ENCODE measurements around the gene TSPAN10.

TSPAN10 gene

DNA sequence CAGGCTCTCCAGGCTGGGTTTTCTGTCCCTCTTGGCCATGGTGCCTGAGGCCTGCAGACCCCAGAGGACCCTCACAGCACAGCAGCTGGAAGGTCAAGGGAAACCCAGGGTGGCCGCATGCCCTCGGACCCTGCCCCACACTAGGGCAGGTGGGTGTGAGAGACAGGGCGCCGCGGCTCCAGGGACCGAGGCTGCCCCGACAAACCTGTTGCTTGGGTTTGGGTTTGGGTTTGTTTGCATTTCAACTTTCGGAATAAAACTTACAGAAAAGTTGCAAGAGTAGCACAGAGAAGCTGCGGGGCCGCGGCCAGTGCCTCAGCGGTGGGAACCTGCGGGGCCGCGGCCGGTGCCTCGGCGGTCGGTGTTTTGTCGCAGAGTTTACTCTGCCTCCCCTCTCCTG is 54.6 kb downstream of the TSPAN10 start:
- no peaks in the 10 kb centered on the region for H3K4me1 ChIP-seq
- no peak overlapping the region for H3K9ac ChIP-seq
- H3K4me2 ChIP-seq: no peak overlapping the region
- no peak overlapping the region for H3K27ac ChIP-seq
- no peaks in the 10 kb centered on the region for H3K27me3 ChIP-seq
- no peaks in the 10 kb centered on the region for H3K9me3 ChIP-seq
- no peak for TF ChIP-seq Cebpa-rat (IDR thresholded peaks at IDR 0.05)
- peaks cover 100% of the 10 kb centered on the region for H3K36me3 ChIP-seq
- no peak overlapping the region for H3K4me3 ChIP-seq
- peaks cover 99% of the 10 kb centered on the region for H4K20me1 ChIP-seq

DNA sequence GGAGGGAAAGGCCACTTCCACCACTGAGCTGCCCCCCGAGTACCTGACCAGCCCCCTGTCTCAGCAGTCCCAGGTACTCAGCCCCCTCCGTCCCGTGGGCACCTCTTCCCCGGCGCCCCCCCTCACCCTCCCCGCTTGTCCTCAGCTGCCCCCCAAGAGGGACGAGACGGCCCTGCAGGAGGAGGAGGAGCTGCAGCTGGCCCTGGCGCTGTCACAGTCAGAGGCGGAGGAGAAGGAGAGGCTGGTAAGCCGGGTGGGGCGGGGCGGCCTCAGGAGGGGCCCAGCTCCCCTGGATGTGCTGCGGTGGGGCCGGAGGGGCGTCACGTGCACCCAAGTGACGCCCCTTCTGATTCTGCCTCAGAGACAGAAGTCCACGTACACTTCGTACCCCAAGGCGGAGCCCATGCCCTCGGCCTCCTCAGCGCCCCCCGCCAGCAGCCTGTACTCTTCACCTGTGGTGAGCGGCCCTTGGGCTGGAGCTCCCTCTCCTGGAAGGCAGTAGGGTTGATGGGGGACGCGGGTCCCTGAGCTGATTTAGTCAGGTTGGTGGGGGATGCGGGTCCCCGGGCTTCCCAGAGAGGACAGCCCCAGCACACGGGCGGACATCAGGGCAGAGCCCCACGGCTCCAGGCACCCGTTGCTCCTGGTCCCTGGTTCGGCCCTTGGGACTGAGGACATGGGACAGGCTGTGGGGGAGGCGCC is 56.7 kb downstream of the TSPAN10 start:
- H3K27me3 ChIP-seq: no peaks in the 10 kb centered on the region
- H3K4me3 ChIP-seq: no peak overlapping the region
- H4K20me1 ChIP-seq: peaks cover 98% of the 10 kb centered on the region
- TF ChIP-seq Cebpa-rat (IDR thresholded peaks at IDR 0.05): no peak
- H3K4me1 ChIP-seq: no peaks in the 10 kb centered on the region
- no peak overlapping the region for H3K27ac ChIP-seq
- peaks cover 100% of the 10 kb centered on the region for H3K36me3 ChIP-seq
- no peak overlapping the region for H3K4me2 ChIP-seq
- no peak overlapping the region for H3K9ac ChIP-seq
- H3K9me3 ChIP-seq: no peaks in the 10 kb centered on the region

DNA sequence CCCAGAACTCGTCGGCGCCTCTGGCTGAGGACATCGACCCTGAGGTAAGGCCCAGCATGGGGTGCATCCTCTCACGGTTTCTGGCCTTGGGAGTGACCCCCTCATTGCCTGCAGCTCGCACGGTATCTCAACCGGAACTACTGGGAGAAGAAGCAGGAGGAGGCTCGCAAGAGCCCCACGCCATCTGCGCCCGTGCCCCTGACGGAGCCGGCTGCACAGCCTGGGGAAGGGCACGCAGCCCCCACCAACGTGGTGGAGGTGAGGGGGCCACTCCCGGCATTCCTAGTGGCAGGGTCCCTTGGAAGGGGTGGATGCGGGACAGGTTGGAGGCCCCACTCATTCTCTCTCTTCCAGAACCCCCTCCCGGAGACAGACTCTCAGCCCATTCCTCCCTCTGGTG is 57.8 kb downstream of the TSPAN10 start:
- Histone ChIP-seq H3K9ac (no peak overlapping the region), H3K27ac (no peak overlapping the region)
- TF ChIP-seq Cebpa-rat (IDR thresholded peaks at IDR 0.05): no peak

DNA sequence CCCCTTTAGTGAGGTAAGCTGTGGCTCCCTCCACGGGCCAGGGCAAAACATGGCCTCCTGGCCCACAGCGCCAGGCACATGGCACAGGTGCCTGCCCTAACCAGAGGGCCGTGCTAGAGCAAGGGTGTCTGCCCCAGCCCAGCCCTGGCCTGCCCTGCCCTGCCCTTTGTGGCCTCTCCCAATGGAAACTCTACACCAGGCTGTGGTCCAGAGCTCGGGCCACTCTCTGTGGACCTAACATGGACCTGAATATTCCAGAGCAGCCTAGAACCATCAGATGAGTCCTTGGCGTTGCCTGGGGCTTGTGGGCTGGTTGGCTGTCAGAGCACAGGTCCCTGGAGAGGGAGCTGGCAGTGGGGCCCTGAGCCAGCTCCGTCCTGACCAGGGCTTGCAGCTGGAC is 58.2 kb downstream of the TSPAN10 start:
- no peak overlapping the region for H3K9ac ChIP-seq
- no peak overlapping the region for H3K4me2 ChIP-seq
- H3K36me3 ChIP-seq: peaks cover 100% of the 10 kb centered on the region
- 0 out of 2 replicates have a peak, but pooled peaks cover under 1% of the 10 kb centered on the region for H3K4me1 ChIP-seq
- H3K27me3 ChIP-seq: no peaks in the 10 kb centered on the region
- no peak for TF ChIP-seq Cebpa-rat (IDR thresholded peaks at IDR 0.05)
- H4K20me1 ChIP-seq: peaks cover 98% of the 10 kb centered on the region
- H3K9me3 ChIP-seq: no peaks in the 10 kb centered on the region
- H3K27ac ChIP-seq: no peak overlapping the region
- no peak overlapping the region for H3K4me3 ChIP-seq

More for the DNA sequence above, 57.8 kb downstream of the TSPAN10 start:
- no peaks in the 10 kb centered on the region for H3K9me3 ChIP-seq
- H4K20me1 ChIP-seq: peaks cover 98% of the 10 kb centered on the region
- no peaks in the 10 kb centered on the region for H3K4me1 ChIP-seq
- no peak overlapping the region for H3K4me3 ChIP-seq
- no peaks in the 10 kb centered on the region for H3K27me3 ChIP-seq
- peaks cover 100% of the 10 kb centered on the region for H3K36me3 ChIP-seq
- H3K4me2 ChIP-seq: no peak overlapping the region

DNA sequence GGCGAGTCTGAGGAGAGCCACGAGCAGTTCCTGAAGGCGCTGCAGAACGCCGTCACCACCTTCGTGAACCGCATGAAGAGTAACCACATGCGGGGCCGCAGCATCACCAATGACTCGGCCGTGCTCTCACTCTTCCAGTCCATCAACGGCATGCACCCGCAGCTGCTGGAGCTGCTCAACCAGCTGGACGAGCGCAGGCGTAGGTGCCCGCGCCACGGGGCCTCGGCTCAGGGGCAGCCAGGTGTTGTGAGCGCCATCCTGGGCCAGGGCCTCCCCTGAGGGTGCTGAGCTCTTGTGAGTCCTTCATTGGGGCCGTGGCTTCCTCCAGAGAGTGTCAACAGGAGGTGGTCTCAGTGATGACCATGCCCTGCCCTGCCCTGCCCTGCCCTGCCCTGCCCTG is 58.8 kb downstream of the TSPAN10 start:
- Histone ChIP-seq H3K4me1 (peaks cover 6% of the 10 kb centered on the region), H4K20me1 (peaks cover 98% of the 10 kb centered on the region), H3K4me3 (no peak overlapping the region), H3K9me3 (no peaks in the 10 kb centered on the region), H3K4me2 (no peak overlapping the region), H3K27ac (no peak overlapping the region), H3K27me3 (no peaks in the 10 kb centered on the region), H3K36me3 (peaks cover 100% of the 10 kb centered on the region), H3K9ac (no peak overlapping the region)
- TF ChIP-seq Cebpa-rat (IDR thresholded peaks at IDR 0.05): no peak

DNA sequence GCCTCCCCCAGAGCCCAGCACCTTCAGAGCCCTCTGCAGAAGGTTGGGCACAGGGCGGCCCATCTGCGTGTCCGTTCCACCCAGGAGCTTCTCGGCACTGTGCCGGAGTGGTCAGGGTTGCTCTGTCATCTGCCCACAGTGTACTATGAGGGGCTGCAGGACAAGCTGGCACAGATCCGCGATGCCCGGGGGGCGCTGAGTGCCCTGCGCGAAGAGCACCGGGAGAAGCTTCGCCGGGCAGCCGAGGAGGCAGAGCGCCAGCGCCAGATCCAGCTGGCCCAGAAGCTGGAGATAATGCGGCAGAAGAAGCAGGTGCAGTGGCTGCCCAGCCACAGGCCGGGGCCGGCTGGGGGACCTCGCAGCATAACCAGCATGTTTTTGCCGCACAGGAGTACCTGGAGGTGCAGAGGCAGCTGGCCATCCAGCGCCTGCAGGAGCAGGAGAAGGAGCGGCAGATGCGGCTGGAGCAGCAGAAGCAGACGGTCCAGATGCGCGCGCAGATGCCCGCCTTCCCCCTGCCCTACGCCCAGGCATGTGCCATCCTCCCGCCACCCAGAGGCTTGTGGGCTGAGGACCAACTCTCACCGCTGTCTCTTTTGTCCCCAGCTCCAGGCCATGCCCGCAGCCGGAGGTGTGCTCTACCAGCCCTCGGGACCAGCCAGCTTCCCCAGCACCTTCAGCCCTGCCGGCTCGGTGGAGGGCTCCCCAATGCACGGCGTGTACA is 59.4 kb downstream of the TSPAN10 start:
- Histone ChIP-seq H3K4me2 (no peak overlapping the region), H3K36me3 (peaks cover 100% of the 10 kb centered on the region), H3K27me3 (no peaks in the 10 kb centered on the region), H3K9ac (no peak overlapping the region), H3K9me3 (no peaks in the 10 kb centered on the region), H3K27ac (no peak overlapping the region), H4K20me1 (peaks cover 98% of the 10 kb centered on the region), H3K4me3 (no peak overlapping the region), H3K4me1 (peaks cover 12% of the 10 kb centered on the region)
- no peak for TF ChIP-seq Cebpa-rat (IDR thresholded peaks at IDR 0.05)

DNA sequence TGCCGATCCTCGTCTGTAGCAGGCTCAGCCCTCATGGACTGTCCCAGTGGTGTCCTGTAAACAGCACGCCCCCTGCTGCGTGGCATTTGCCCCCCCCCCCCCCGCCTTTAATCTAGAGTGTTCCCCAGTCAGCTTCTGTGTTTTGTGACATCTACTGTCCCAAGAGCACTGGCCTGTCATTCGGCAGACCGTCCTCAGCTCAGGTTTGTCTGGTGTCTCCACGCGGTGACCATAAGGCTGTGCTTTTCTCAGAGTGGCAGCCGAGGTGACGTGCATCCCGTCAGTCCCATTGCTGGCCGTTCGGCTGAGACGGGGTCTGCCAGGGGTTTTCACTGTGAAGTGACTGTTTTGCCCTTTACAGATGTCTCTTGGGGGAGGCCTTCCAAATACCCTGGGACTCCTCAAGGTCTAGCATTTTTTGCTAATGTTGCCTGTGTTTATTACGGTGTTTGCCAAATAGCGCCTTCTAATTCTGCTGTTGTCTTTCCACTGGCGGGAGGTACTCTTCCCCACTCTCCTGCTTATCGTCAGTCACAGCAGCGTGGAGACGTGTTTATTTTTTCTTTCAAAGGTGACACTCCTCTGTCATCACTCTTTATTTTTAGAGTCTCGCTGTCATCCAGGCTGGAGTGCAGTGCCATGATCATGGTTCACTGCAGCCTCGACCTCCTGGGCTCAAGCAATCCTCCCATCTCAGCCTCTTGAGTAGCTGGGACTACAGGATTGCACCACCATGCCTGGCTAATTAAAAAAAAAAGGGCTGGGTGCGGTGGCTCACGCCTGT is 60.5 kb downstream of the TSPAN10 start:
- H3K36me3 ChIP-seq: peaks cover 100% of the 10 kb centered on the region

More for the DNA sequence above, 60.5 kb downstream of the TSPAN10 start:
- Histone ChIP-seq H3K27ac (no peak overlapping the region), H3K4me2 (no peak overlapping the region), H3K9ac (no peak overlapping the region), H3K9me3 (no peaks in the 10 kb centered on the region), H3K4me1 (peaks cover 23% of the 10 kb centered on the region), H4K20me1 (peaks cover 98% of the 10 kb centered on the region), H3K4me3 (no peak overlapping the region), H3K27me3 (no peaks in the 10 kb centered on the region)
- TF ChIP-seq Cebpa-rat (IDR thresholded peaks at IDR 0.05): no peak
